Neural progenitor cell (in vitro differentiated cells): ENCODE results near the gene RAET1L. TPM values are rescaled to one million over a fixed set of nuclear protein-coding genes. Genes with fewer than 3 reads are reported as not detected.
"Not testable (repeated sequence)": the region's sequence is repeated elsewhere in the genome, so short reads cannot be mapped to it uniquely, and the experiment has no call there.

Experiments
- DNase-seq: peaks from one replicate; pipeline ENCODE4 v3.0.0-alpha.2; 2016; ENCODE audit warnings: low spot score
- H2AFZ ChIP-seq: fragments of 200-600 bp; sonication (generic); replicated peaks from 2 replicates; pipeline ENCODE4 v1.6.1; 2016; ENCODE audit warnings: antibody characterized with exemption
- H3F3A ChIP-seq: fragments of 200-600 bp; sonication (generic); 2 replicates; pipeline ENCODE4 v1.6.1; 2016; ENCODE audit warnings: antibody characterized with exemption, low read depth
- H3K27ac ChIP-seq: fragments of 200-600 bp; sonication (generic); 2 replicates; pipeline ENCODE4 v1.5.1; 2016; ENCODE audit warnings: mild to moderate bottlenecking
- H3K27me3 ChIP-seq: fragments of 200-600 bp; sonication (generic); 2 replicates; pipeline ENCODE4 v1.6.1; 2016; ENCODE audit warnings: mild to moderate bottlenecking, moderate library complexity
- H3K36me3 ChIP-seq: fragments of 200-600 bp; sonication (generic); 2 replicates; pipeline ENCODE4 v1.5.1; 2016
- H3K4me1 ChIP-seq: fragments of 200-600 bp; sonication (generic); 2 replicates; pipeline ENCODE4 v1.6.1; 2016; ENCODE audit warnings: mixed run types
- H3K4me2 ChIP-seq: fragments of 200-600 bp; sonication (generic); 2 replicates; pipeline ENCODE4 v1.6.1; 2016
- H3K4me3 ChIP-seq: fragments of 200-600 bp; sonication (generic); 2 replicates; pipeline ENCODE4 v1.5.1; 2016
- H3K79me2 ChIP-seq: fragments of 200-600 bp; sonication (generic); 2 replicates; pipeline ENCODE4 v1.6.1; 2016; ENCODE audit warnings: low read depth
- H3K9ac ChIP-seq: fragments of 200-600 bp; sonication (generic); 2 replicates; pipeline ENCODE4 v1.6.1; 2016
- H3K9me3 ChIP-seq: fragments of 200-600 bp; sonication (generic); 2 replicates; pipeline ENCODE4 v1.5.1; 2016; ENCODE audit warnings: low read depth
- H4K20me1 ChIP-seq: fragments of 200-600 bp; sonication (generic); 2 replicates; pipeline ENCODE4 v1.6.1; 2016; ENCODE audit warnings: low read depth
- H3K27ac Mint-ChIP-seq: 3 replicates; pipeline ENCODE4 v1.8.0; 2021; ENCODE audit warnings: mixed read lengths
- H3K27me3 Mint-ChIP-seq: 2 replicates; pipeline ENCODE4 v1.8.0; 2022; ENCODE audit warnings: low read depth, mild to moderate bottlenecking, inconsistent platforms, moderate library complexity, mixed read lengths; ENCODE audit not compliant: insufficient read depth
- H3K36me3 Mint-ChIP-seq: 3 replicates; pipeline ENCODE4 v1.8.0; 2021; ENCODE audit warnings: mixed read lengths
- H3K4me1 Mint-ChIP-seq: 3 replicates; pipeline ENCODE4 v1.8.0; 2021; ENCODE audit warnings: mixed read lengths
- H3K4me3 Mint-ChIP-seq: 3 replicates; pipeline ENCODE4 v1.8.0; 2021; ENCODE audit warnings: mild to moderate bottlenecking, moderate library complexity, mixed read lengths
- H3K9me3 Mint-ChIP-seq: 3 replicates; pipeline ENCODE4 v1.8.0; 2020; ENCODE audit warnings: mixed read lengths
- EZH2 ChIP-seq: fragments of 200-600 bp; sonication (generic); IDR thresholded peaks from 2 replicates; pipeline ENCODE4 v1.6.1; 2017; ENCODE audit warnings: antibody characterized with exemption, mild to moderate bottlenecking, moderate library complexity
- EZH2phosphoT487 ChIP-seq: fragments of 200-600 bp; sonication (generic); IDR thresholded peaks from 2 replicates; pipeline ENCODE4 v1.6.1; 2017; ENCODE audit warnings: antibody characterized with exemption
- total RNA-seq: library from RNA; depleted of rRNA; stranded (reverse); fragments of >200 nt; gene quantifications from 2 replicates; pipeline ENCODE4 v1.2.3, GENCODE V29; 2015; ENCODE audit warnings: low replicate concordance
- TF ChIP-seq, protein P1 (sequence below): fragments of 200-600 bp; sonication (generic); IDR thresholded peaks from 2 replicates; pipeline ENCODE4 v1.5.1; 2017; ENCODE audit warnings: antibody characterized with exemption, mild to moderate bottlenecking

RAET1L gene
- total RNA-seq, 1 donor from 2014 or later = not detected

- Histone ChIP-seq H3F3A (no peaks in the 10 kb centered on the region), H3K4me2 (no peak overlapping the region), H3K9me3 (no peaks in the 10 kb centered on the region), H3K36me3 (no peaks in the 10 kb centered on the region), H3K9ac (no peak overlapping the region), H3K4me1 (peaks cover 3% of the 10 kb centered on the region), H3K27me3 (peaks cover 100% of the 10 kb centered on the region), H3K79me2 (no peaks in the 10 kb centered on the region), H2AFZ (no peak overlapping the region), H4K20me1 (peaks cover 9% of the 10 kb centered on the region), H3K4me3 (no peak overlapping the region), H3K27ac (no peak overlapping the region)
- DNase-seq = no peak
- Mint-ChIP-seq H3K27ac (no peak overlapping the region), H3K36me3 (peaks cover 2% of the 10 kb centered on the region), H3K27me3 (peaks cover 67% of the 10 kb centered on the region), H3K4me1 (peaks cover 6% of the 10 kb centered on the region), H3K9me3 (peaks cover 5% of the 10 kb centered on the region), H3K4me3 (no peak overlapping the region)
- TF ChIP-seq EZH2phosphoT487 (no peak), EZH2 (no peak)
- TF ChIP-seq, protein P1, sequence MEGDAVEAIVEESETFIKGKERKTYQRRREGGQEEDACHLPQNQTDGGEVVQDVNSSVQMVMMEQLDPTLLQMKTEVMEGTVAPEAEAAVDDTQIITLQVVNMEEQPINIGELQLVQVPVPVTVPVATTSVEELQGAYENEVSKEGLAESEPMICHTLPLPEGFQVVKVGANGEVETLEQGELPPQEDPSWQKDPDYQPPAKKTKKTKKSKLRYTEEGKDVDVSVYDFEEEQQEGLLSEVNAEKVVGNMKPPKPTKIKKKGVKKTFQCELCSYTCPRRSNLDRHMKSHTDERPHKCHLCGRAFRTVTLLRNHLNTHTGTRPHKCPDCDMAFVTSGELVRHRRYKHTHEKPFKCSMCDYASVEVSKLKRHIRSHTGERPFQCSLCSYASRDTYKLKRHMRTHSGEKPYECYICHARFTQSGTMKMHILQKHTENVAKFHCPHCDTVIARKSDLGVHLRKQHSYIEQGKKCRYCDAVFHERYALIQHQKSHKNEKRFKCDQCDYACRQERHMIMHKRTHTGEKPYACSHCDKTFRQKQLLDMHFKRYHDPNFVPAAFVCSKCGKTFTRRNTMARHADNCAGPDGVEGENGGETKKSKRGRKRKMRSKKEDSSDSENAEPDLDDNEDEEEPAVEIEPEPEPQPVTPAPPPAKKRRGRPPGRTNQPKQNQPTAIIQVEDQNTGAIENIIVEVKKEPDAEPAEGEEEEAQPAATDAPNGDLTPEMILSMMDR = no peak
These were observed 55.7 kb downstream of the RAET1L start for GRCh38 chr6:149969635-149970034.

GRCh38 chr6:149968909-149969308 lies 56.4 kb downstream of the RAET1L start:
- not testable (repeated sequence) for H3K36me3 ChIP-seq, H3K36me3 Mint-ChIP-seq, H3K27ac ChIP-seq, H3K9ac ChIP-seq, DNase-seq, H3K9me3 ChIP-seq, H3K4me2 ChIP-seq, H3K27ac Mint-ChIP-seq, H3K79me2 ChIP-seq, H2AFZ ChIP-seq, H3F3A ChIP-seq, H3K4me3 ChIP-seq, H3K4me1 ChIP-seq, H3K9me3 Mint-ChIP-seq, H3K4me3 Mint-ChIP-seq
- Histone ChIP-seq H4K20me1 (peaks cover 16% of the 10 kb centered on the region), H3K27me3 (peaks cover 100% of the 10 kb centered on the region)
- Mint-ChIP-seq H3K27me3 (peaks cover 67% of the 10 kb centered on the region), H3K4me1 (peaks cover 11% of the 10 kb centered on the region)

Other genes starting within 250 kb of the RAET1L start
- 2.2 and 2.8 TPM in 2 replicates for gene LRP11, start 161.2 kb downstream of the RAET1L start, total RNA-seq
- not detected in 2 replicates for gene RAET1E, start 127.4 kb downstream of the RAET1L start, total RNA-seq
- not detected in 2 replicates for gene RAET1G, start 102.4 kb downstream of the RAET1L start, total RNA-seq
- not detected in 2 replicates for gene ULBP2, start 83.5 kb downstream of the RAET1L start, total RNA-seq
- gene ULBP1, start 61.6 kb downstream of the RAET1L start, total RNA-seq = 0.11 and 0.40 TPM in 2 replicates
- 3.9 and 7.1 TPM in 2 replicates for gene ULBP3, start 43.6 kb upstream of the RAET1L start, total RNA-seq
- gene PPP1R14C, start 117.5 kb upstream of the RAET1L start, total RNA-seq = 0.06 and 0.26 TPM in 2 replicates